NCI-H2171 (cell line): Measurements from ENCODE around the gene BBS9.
A peak's percentile ranks its signal among the peaks of the same experiment; 100 is the strongest.

ENCODE experiments used
- DNase-seq: peaks from one replicate; lab custom pipeline; 2025; lab: John Stamatoyannopoulos, UW

Gene BBS9

DNA sequence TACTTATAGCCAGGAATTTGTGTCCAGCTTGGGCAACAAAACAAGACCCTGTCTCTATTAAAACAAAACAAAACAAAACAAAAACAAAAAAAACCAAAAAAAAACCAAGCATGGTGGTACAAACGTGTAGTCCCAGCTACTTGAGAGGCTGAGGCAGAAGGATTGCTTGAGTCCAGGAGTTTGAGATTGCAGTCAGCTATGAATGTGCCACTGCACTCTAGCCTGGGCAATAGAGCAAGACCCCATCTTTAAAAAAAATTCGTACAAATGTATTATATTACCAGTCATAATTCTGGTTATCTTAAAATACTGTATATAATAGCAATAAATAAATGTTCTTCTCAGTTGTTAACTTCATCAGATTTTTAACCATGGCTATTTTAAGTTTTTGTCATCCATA is 2.3 kb upstream of the BBS9 start:
- no peak for DNase-seq

DNA sequence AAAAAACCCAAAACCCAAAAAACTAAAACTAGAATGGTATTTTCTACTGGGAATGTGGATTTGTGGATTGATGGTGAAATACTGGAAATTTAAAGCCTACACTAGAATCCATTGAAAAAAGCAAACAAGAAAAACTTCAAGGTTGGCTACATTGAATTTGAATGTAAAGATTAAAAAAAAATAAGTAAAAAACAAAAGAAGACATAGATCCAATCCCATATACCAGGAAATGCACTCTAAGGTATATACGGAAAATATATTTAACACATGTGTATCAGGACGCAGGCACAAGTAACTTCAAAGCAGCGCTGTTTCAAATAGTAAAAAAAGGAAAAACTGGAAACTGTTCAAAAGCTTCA is 754 bp upstream of the BBS9 start:
- DNase-seq = no peak

DNA sequence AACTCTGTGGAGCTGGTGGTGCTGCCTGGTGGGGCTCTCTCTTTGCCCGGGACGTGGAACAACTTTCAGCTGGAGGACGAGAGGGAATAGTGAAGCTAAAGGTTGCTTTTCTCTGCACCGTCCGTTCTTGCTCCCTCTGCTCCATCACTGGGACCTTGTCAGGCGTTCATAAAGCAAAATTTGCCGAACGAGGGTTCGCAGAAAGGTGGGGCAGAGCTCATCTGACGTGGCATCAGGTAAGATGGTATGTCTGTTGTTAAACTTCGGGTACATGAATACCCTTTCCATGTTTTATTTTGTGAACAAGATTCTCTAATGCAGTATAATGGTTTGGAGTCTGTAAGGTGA is 416 bp downstream of the BBS9 start:
- no peak for DNase-seq

DNA sequence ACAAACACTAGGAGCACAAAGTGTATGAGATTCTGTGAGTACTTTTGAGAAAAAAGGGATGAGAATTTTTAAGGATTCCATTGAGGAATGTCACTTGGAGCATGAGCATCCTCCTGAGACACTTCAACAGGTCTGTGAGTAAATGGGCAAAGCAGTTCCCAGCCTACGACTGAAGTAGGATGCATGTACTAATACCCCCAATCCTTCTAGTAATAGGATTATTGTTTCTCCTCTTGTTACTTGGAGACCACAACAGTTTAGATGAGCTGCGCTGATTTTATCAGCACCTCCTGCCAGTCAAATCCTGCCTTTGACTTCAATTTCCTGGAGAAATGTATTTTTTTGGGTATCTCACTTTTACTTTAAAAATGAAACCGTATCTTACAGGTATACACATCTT is 820 bp downstream of the BBS9 start:
- DNase-seq = no peak

DNA sequence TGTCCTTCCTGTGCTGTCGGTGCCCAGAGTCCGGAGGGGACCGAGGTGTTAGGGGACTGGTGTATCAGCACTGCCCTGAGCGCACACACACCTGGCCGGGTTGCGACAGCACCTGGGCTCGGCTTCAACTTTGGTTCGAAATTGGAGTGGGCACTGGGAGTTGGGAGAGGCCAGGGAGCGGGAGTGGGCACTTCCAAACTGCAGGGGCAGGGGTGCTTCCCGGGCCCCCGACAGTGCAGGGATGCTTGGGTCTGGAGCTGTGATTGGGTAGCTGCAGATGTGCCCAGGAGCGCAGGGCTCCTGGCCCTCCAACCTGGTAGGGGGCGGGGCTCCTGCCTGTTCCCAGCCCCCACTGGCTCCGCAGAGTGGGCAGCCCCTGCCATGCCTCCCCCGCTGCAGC is 7.7 kb downstream of the BBS9 start:
- no peak for DNase-seq

DNA sequence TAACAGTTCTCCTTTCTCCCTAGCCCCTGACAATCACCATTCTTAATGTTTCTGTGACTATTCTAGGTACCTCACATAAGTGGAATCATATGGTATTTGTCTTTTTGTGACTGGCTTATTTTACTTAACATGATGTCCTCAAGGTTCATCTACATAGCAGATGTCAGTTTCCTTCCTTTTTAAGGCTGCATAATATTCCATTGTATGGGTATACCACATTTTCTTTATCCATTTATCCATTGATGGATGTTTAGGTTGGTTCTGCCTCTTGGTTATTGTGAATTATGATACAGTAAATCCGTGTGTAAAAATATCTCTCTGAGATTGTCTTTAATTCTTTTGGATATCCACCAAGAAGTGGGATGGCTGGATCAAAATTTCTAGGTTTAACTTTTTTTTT is 13.2 kb downstream of the BBS9 start:
- DNase-seq = no peak

DNA sequence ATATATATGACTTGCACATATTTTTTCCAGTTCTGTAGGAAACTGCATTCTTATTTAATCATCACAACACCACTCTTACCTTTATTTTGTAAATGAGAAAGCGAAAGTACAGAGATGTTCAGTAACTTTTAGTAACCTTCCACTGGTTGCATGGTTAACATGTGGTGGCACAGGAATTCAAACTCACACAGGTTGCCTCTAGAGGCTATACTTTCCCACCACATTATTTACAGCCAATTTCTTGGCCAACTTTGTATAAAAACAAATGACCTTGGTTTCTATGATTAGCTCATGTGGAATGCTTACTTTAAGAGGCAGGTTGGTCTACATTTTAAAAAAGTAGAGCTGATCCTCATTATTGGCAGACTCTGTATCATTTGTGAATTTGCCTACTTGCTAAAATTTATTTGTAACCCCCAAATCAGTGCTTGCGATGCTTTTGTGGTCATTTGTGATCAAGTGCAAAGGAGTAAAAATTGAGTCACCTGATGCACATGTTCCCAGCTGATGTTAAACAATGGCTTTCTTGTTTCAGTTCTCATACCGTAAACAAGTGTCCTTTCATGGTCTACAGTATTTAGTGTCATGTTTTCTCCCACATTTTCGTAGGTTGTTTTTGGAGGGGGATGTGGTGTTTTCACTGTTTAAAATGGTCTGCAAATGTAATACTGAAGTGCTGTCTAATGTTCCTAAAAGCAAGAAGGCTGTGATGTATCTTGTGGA is 14.8 kb downstream of the BBS9 start:
- no peak for DNase-seq

DNA sequence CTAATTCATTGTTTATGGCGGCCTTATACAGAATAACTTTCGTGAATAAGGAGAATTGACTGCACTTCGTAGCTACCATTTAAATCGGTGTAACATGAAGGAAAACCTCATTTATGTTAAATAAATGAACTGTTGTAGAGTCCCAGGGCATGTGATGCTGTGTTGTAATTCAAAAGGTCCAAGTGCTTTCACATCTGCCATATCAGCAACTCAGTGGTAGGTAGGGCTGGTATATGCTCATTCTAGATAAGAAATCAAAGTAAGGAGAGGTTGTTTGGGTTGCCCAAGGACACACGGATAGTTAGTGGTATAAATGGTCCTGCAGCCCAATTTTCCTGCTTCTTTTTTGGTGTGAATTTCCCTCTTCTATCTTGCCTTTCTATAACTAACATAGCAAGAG is 15.8 kb downstream of the BBS9 start:
- DNase-seq = no peak

DNA sequence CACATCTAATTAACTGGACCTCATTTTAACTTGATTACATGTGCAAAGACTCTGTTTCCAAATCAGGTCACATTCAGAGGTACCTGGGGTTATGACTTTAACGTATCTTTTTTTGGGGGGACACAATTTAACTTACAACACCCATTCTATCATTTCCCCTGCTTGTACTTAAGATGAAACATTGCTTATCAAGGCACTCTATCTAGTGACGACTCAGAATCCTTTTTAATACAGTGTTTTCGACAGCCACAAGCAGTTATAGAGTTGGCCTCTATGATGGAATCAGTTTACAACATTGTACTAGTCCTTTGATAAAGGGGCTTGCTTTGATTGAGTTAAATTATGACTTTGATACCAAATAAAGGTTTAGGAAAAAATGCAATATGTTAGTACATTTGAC is 22.7 kb downstream of the BBS9 start:
- no peak for DNase-seq

DNA sequence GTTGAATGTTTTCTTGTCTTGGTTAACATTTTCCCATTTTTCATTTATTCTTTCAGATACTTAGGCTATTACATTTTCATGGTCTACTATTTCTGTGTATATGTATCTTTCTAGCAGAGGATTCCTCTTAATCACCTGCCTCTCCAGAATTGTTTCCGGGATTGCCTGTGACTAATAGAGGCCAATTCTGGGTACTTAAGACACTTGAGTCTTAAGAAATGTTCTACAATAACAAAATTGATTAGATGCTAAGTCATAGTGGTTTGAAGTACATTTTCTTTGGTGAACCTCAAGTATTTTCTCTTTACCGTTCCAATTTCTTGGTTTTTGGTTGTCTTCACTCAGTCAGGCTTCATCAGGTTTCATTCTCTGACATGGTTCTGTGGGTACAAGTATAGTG is 26.4 kb downstream of the BBS9 start:
- no peak for DNase-seq

DNA sequence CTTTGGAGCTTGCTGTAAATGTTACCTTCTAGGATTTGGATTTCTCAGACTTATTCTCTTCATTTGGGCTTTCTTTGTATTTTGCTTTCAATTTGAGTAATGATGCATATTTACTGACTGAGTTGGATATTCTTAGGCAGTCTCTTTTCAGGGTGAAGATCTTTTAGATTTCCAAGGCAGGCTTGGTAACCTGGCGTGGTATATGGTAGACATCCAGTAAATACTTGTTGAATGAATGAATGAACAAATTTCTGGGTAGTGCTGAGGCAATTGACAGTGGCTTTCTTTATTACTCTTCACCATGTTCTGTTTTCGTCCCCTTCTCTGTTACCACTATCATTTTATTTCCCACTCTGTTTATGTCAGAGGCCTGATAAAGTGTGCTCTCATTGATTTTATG is 27.1 kb downstream of the BBS9 start:
- no peak for DNase-seq

DNA sequence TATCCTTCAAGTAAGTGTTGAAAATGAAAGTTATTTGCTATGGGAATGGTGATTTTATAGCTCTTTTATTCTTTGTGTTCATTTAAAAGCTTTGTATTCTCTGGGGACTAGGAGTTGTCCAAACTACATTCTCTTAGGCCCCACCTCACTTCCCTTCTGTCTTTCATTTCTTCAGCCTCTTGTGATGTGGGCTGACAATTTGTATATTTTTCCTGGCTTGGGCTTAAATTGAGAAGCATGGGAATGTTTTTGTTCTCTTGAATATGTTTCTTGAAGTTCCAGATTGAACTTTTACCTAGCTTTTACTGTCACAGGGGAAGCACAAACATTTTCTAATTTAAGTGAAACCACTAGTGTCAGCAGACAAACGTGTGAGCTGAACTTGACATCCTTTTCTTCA is 27.9 kb downstream of the BBS9 start:
- DNase-seq = no peak

DNA sequence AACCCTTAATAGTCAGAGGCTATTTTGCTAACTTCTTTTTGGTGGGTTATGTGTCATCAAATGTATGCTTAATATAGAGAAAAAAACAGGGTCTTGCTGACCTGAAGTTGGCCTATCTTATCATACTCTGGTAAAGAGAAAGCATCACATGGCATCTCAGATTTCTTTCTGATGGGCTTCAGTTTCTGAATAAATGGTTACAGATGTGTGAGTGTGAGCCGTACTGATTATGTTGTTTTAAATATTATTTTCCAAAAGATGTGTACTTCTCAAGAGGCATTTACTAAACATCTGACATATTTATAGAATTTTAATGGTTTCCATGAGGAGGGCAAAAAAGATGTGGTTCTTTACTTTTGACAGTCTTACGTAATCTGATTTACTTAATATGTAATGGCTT is 28.4 kb downstream of the BBS9 start:
- DNase-seq = no peak

DNA sequence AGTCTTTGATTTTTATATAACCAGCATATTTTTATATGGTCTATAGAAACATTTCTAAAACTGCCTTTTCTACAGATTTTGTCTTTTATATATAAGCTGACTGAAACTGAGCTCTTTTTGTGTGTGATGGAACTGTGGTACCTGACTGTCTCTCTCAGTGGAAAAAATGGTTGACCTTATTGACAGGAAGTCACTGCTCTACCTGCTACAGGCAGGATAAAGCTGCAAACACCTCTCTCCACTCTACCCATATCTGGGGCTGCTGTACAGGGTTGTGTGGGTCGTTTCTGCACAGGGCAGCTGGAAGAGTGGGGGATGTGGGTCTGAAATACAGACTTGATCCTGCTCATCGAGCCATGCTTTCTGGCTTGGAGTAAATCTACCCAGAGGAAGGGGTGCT is 48.5 kb downstream of the BBS9 start:
- no peak for DNase-seq

DNA sequence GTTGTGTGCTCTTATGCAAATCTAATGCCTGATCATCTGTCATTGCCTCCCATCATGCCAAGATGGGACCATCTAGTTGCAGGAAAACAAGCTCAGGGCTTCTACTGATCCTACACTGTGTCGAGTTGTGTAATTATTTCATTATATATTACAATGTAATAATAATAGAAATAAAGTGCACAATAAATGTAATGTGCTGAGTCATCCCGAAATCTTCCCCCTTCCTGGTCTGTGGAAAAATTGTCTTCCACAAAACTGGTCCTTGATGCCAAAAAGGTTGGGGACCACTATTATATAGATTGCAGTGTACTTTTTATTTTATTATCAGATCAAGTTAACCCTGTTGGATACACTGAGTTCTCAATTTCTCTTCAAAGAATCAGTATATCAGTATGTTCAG is 50.2 kb downstream of the BBS9 start:
- DNase-seq = no peak

DNA sequence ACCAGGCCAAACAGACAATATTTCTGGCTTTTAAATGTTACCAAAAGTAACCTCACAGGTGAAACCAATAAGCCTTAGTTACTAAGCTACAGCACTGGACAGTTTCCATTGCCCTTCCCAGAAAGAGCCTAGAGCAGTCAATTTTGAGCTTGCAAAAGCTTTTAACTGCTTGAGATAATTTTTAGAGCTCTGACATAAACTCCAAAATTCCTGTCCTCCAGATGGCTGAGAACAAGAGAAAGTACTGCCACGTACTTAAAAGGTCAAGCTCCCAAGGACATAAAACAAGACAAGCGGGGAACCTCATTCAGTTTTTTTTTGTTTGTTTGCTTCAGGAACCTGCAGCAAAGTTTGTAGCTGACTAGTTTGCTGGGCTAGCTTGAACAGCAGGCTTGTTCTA is 54.1 kb downstream of the BBS9 start:
- DNase-seq = no peak

DNA sequence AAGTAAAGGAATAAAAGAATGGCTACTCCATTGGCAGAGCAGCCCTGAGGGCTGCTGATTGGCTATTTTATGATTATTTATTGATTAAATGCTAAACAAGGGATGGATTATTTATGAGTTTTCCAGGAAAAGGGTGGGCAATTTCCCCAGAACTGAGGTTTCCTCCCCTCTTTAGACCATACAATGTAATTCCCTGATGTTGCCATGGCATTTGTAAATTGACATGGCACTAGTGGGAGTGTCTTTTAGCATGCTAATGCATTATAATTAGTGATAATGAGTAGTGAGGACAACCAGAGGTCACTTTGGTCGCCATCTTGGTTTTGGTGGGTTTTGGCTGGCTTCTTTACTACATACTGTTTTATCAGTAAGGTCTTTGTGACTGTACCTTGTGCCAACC is 55.5 kb downstream of the BBS9 start:
- DNase-seq = no peak

DNA sequence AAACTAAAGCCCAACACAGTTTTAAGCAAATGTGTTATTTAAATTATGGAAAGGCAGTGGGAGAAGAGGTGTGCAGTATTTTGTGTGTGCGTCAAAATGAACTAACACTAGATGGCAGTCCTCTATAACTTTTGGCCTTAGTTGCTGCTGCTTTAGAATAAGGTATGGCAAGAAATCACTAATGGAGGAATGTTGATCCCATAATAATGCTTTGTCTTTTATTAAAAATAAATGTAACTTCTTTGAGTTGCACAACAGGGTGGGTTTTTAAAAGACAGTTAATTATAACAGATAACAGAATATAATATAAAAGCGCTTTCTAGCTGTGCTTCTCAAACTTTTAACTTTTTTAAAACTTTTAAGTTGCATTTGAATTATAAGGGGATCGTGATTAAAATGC is 56.4 kb downstream of the BBS9 start:
- peak; percentile 14 for DNase-seq

DNA sequence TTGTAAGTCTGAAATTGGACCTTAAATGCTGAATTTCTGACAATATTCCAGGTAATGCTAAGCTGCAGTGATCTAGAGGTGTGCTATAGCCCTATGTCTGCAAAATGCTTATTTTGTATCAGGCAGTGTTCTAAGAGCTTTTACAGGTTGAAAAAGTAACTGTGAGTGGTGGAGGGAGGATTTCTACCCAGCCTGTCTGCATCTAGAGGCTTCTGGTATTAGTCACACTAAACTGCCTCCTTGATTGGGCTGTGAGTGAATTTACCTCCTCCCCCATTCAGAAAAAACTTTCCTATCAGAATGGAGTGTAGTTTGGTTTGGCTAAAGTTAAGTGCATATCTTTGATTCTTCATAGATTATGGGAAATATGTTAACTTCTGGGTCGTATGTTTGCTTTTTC is 56.8 kb downstream of the BBS9 start:
- DNase-seq = no peak

DNA sequence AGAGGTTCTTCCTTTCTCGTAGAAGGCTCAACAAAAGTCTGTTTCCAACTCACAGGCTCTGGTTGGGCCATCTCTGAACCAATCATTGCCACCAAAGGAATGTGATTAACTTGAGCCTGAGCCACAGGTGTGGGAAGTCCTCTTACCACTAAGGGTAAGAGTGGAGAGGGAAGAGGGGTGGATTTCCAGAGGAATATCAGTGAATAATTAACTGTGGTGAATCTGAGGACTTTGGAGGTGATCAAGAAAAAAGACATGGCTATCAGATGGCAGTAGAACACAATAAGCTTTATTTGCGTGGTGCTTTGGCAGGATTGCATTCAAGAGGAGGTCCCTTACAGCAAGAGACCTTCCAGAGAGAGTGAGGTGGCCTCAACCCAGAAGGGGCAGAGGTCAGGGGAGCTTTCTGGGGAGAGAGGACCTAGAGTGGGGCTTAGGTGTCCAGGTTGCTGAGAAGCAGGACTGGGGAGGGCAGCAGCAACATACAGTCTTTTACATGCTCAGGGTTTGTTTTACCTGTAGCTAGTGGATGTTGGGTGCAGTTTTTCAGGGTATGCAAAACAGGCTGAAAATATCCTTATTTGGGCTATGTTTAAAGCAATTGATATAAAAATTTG is 61.4 kb downstream of the BBS9 start:
- no peak for DNase-seq

DNA sequence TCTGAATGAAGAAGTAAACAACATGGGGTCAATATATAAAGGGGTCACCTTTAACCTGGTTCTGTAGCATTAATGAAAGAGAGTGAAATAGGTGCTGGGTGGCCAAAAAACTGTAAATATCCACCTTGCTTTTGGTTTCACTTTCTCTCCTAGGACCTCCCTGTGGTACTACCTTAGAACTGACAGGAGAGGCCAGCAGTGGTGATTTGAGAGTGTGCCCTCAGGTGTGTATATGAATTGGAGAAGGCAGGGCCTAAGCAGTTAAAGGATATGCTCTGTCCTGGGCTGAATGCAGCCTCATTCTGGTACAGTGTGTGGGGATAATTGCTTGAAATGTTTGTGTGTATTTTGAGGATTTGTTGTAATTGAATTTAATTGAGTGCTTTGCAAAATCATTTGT is 62.0 kb downstream of the BBS9 start:
- no peak for DNase-seq

DNA sequence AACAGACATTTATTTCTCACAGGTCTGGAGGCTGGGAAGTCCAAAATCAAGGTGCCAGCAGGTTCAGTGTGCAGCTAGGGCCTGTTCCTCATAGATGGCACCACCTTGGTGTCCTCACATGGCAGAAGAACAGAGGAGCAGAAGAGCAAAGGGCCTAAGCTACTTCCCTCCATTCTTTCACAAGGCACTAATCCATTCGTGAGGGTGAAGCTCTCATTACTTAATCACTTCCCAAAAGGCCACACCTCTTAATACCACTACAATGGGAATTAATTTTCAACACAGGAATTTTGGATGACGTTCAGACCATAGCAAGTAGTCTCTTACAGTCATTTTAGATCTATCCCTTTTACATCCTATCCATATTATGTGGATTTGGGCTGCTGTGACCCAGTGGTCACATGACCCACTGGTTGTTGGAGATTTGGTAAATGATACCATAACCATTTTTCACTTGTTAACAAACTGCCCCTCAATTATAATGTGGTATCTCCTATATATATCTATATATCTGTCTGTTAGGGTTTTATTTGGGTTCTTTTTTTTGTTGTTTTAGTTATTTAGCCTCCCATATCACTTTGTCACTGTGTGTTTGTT is 63.4 kb downstream of the BBS9 start:
- no peak for DNase-seq

DNA sequence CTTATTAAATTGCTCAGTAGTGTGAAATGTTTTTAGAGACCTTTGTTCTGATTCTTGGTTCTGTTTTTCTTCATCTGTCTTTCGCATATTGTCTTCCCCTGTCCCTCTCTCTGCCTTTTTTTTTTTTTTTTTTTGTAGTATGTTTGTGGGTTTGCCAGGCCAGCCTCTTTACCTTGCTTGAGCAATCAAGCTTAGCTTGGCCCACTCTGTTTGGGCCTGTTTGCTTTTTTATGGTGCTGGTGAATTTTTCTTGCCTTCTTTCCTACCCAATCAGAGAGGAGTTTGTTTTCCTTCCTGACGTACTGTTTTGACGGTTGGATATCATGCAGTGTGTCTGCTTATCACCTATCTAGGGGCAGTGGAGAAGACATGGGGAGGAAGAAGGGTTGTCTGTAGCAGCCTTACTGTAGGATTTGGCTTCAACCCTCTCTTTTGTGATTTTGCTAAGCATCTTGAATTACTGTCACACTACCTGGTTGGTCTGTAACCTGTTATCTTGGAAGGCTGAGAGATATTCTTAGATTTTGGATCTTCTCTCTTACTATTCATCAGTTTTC is 64.0 kb downstream of the BBS9 start:
- DNase-seq = no peak

DNA sequence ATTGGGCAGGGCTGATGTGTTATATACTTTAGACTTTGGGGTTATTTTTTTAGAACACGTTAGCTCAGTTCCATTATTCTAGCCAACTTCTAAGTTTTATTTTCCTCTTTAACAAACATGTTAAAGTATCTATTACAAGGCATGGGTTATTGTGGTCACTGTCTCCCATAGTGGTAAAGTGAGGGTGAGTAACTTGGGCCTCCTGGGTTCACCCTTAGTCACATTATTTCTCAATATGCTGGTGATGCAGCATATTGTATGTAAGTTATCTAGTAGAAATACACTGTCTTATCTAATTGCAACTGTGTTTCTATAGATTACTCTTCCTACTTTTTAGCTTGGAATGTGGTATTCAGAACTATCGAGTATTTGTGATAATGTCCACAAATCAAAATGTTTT is 65.9 kb downstream of the BBS9 start:
- DNase-seq = no peak
